Neural cell (in vitro differentiated cells): ENCODE measurements around the gene BLOC1S4.

Experiments used
- CTCF ChIP-seq: fragments of 450-650 bp; IDR thresholded peaks from 2 replicates; pipeline ENCODE4 v1.5.1; 2014; ENCODE audit warnings: antibody characterized with exemption, mild to moderate bottlenecking, moderate library complexity; ENCODE audit not compliant: poor library complexity, severe bottlenecking
- EP300 ChIP-seq: fragments of 450-650 bp; conservative IDR thresholded peaks from 2 replicates; pipeline ENCODE4 v1.6.1; 2014; ENCODE audit warnings: antibody characterized with exemption, mild to moderate bottlenecking, moderate library complexity; ENCODE audit not compliant: poor library complexity, severe bottlenecking
- EZH2 ChIP-seq: fragments of 200-600, 300-800 bp; shearing (Covaris generic), sonication (generic); IDR thresholded peaks from 2 replicates; pipeline ENCODE4 v1.6.1; 2014; ENCODE audit warnings: antibody characterized with exemption, low read length, borderline replicate concordance, mild to moderate bottlenecking; ENCODE audit not compliant: insufficient read depth, poor library complexity, severe bottlenecking
- MXI1 ChIP-seq: fragments of 450-650 bp; conservative IDR thresholded peaks from 2 replicates; pipeline ENCODE4 v1.6.1; 2014; ENCODE audit warnings: antibody characterized with exemption, mild to moderate bottlenecking; ENCODE audit not compliant: poor library complexity, severe bottlenecking
- POLR2AphosphoS5 ChIP-seq: IDR thresholded peaks from 2 replicates; pipeline ENCODE4 v1.6.1; 2012
- RAD21 ChIP-seq: fragments of 450-650 bp; conservative IDR thresholded peaks from 2 replicates; pipeline ENCODE4 v1.6.1; 2014; ENCODE audit warnings: antibody characterized with exemption, mild to moderate bottlenecking, moderate library complexity
- REST ChIP-seq: IDR thresholded peaks from 2 replicates; pipeline ENCODE4 v1.6.1; 2012; ENCODE audit warnings: borderline replicate concordance
- SMC3 ChIP-seq: fragments of 450-650 bp; conservative IDR thresholded peaks from 2 replicates; pipeline ENCODE4 v1.6.1; 2014; ENCODE audit warnings: antibody characterized with exemption, mild to moderate bottlenecking, moderate library complexity; ENCODE audit not compliant: poor library complexity
- TAF1 ChIP-seq: IDR thresholded peaks from 2 replicates; pipeline ENCODE4 v1.6.1; 2012; ENCODE audit warnings: low read depth

- TF ChIP-seq RAD21 (no peak), REST (no peak), CTCF (no peak), EZH2 (no peak), EP300 (no peak), SMC3 (no peak), POLR2AphosphoS5 (no peak), TAF1 (no peak), MXI1 (no peak)
These were observed 16.1 kb upstream of the BLOC1S4 start for GRCh38 chr4:6699903-6700302.
